Aorta (tissue), 5 donors: ENCODE data around the gene ZAR1. TPM values are rescaled to one million over a fixed set of nuclear protein-coding genes. Genes with fewer than 3 reads are reported as not detected.

Experiments used
- ATAC-seq: fragments of 200-7000 bp; cut with Tn5 transposase; one replicate; pipeline ENCODE4 v1.9.1; 2022; ENCODE audit warnings: moderate library complexity; ENCODE audit not compliant: low FRiP score
- DNase-seq, 2 donors: peaks; one replicate each; pipeline ENCODE4 v3.0.0-alpha.2; 2020
- H3K27ac ChIP-seq, 2 donors: one replicate each; pipeline ENCODE4 v1.5.1; 2013; ENCODE audit warnings: low read length in 2 of 2, mild to moderate bottlenecking in 2 of 2, moderate library complexity in 2 of 2, control low read depth in 1 of 2, inconsistent platforms in 1 of 2, low read depth in 1 of 2
- H3K27me3 ChIP-seq, 2 donors: one replicate each; pipeline ENCODE4 v1.6.1; 2013; ENCODE audit warnings: control low read depth in 1 of 2, low read length in 1 of 2, mild to moderate bottlenecking in 1 of 2, moderate library complexity in 1 of 2; ENCODE audit not compliant: insufficient read depth in 2 of 2, control insufficient read depth in 1 of 2
- H3K36me3 ChIP-seq, 2 donors: one replicate each; pipeline ENCODE4 v1.6.1; 2013; ENCODE audit warnings: control low read depth in 1 of 2, low read length in 1 of 2, mild to moderate bottlenecking in 1 of 2; ENCODE audit not compliant: insufficient read depth in 2 of 2, control insufficient read depth in 1 of 2
- H3K4me1 ChIP-seq, 2 donors: one replicate each; pipeline ENCODE4 v1.6.1; 2013; ENCODE audit warnings: low read length in 2 of 2, control low read depth in 1 of 2, mild to moderate bottlenecking in 1 of 2, moderate library complexity in 1 of 2; ENCODE audit not compliant: insufficient read depth in 2 of 2, control insufficient read depth in 1 of 2
- H3K4me3 ChIP-seq, 2 donors: one replicate each; pipeline ENCODE4 v1.5.1; 2013; ENCODE audit warnings: low read length in 2 of 2, control low read depth in 1 of 2, mild to moderate bottlenecking in 1 of 2
- H3K9me3 ChIP-seq: one replicate; pipeline ENCODE4 v1.6.1; 2013; ENCODE audit warnings: mild to moderate bottlenecking, low read length; ENCODE audit not compliant: control insufficient read depth
- WGBS, 2 donors: extraction: QIAGEN DNeasy Blood & Tissue Kit; methylation state at CpG; one replicate each; pipeline ENCODE4 v1.1.7; 2013; 5-methylcytosine and 5-hydroxymethylcytosine counted together
- intact Hi-C, 2 donors: fragments of 100-400 bp; cut with DNase I; formaldehyde crosslinking; loops; one replicate each; pipeline versions ENCODE4 v1.14.2 to v1.15.0; 2022
- polyA plus RNA-seq, 2 donors: library from polyadenylated mRNA; stranded (reverse); fragments of 200-250 nt; gene quantifications; one replicate each; pipeline ENCODE4 v1.2.3, GENCODE V29; 2013
- total RNA-seq, 2 donors: library from RNA; stranded (reverse); fragmentation: NEBNext Ultra II Directional; extraction: Animal tissue kit (Norgen Biotek cat#: 25700); gene quantifications; one replicate each; pipeline ENCODE4 v1.2.1, GENCODE V29; 2021
- donor health status: healthy with polysubstance abuse.
- donor health status: Bipolar disorder and iron deficiency.
- donor health status: DM: no; HTN: no; CAD: no.
- donor health status: DM: no; HTN: no; CAD: no.
- donor health status: DM: yes; HTN: yes; CAD: no.

Gene ZAR1
- total and polyA plus RNA-seq, 4 donors: not detected

DNA sequence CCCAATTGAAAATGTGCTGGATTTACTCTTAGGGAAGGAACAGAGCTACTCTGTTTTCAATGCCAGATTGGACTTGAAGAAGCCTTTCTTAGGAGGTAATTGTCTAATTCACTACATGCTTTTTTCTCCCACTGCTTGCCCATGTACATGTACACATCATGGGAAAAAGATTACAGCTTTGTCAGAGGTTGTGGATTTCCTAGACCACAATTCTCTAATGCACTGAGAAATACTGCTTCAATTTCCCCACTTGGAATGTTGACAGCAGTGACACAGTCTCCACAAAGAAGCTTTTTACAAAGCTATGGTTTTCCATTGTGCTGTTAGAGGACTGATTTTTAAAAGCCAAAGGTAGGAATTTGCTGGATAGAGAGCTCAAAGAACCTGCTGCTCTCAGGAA is 19.5 kb downstream of the ZAR1 start:
- Histone ChIP-seq H3K9me3 (no peaks in the 10 kb centered on the region), H3K4me3 (no peak overlapping the region), H3K27ac (no peak overlapping the region), H3K4me1 (no peaks in the 10 kb centered on the region), H3K36me3 (peaks cover 7 to 10% of the 10 kb centered on the region in 2 donors), H3K27me3 (no peaks in the 10 kb centered on the region)
- DNase-seq (no peak), ATAC-seq (no peak)
- intact Hi-C loops: loop anchor here in 1 of 2 donors (10.0 kb wide), 1 partner anchor 45 kb away; no protein-coding TSS in a partner anchor

DNA sequence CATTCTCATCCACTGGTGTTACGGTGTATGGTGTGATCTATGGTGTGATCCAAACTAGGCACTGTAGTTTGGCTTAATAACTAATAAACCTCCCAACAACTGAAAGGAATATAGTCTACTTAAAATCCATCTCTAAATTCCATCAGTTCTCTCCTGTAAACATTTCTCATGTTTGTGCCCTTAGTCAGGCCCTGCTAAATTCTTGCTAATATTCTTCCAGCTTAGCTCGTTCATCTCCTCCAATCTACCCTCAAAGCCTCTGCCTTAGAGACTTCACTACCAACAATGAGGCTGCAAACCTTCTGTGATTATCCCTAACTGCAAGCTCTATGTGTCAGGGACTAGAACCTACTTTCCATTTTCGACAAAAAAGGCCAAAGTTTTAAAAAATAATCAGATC is 28.1 kb downstream of the ZAR1 start:
- ATAC-seq: no peak
- H3K36me3 ChIP-seq: peaks cover 14 to 16% of the 10 kb centered on the region in 2 donors

GRCh38 chr4:48526406-48526805 is 36.4 kb downstream of the ZAR1 start:
- Histone ChIP-seq H3K9me3 (no peaks in the 10 kb centered on the region), H3K4me3 (no peak overlapping the region), H3K27me3 (no peaks in the 10 kb centered on the region), H3K4me1 (no peaks in the 10 kb centered on the region), H3K36me3 (peaks cover 8 to 22% of the 10 kb centered on the region in 2 donors), H3K27ac (no peak overlapping the region)
- DNase-seq (no peak), ATAC-seq (no peak)
- WGBS, 2 donors: 78 to 89% methylated on average over 1 of the region's 1 CpG
- intact Hi-C loops: no loop called here

More for the DNA sequence above, 28.1 kb downstream of the ZAR1 start:
- WGBS, 2 donors: 90 to 91% methylated on average over 3 of the region's 3 CpGs
- H3K27me3 ChIP-seq: no peaks in the 10 kb centered on the region
- intact Hi-C loops: no loop called here
- H3K4me3 ChIP-seq: no peak overlapping the region
- no peaks in the 10 kb centered on the region for H3K4me1 ChIP-seq
- no peaks in the 10 kb centered on the region for H3K9me3 ChIP-seq
- DNase-seq: no peak
- no peak overlapping the region for H3K27ac ChIP-seq

DNA sequence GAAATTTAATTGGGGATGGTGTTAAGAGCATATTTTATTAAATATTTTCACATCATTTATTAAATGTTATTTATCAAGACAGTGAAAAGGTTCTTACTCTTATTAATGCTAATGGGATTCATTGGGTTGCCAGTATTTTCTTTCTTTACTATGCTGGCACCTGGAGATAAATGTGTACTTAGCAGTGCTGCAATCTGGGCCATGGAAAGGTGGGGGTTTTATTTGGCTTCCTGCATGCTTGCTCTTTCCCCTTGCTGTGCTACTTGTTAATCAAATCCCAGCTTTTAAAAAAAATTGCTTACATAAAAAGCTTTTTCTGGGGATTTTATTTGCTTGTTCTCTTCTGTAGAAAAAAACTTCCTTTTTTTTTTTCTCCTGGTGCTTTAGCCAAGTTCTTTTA is 48.3 kb downstream of the ZAR1 start:
- Histone ChIP-seq H3K36me3 (peaks cover 0 to 3% of the 10 kb centered on the region in 2 donors), H3K4me3 (no peak overlapping the region), H3K27me3 (no peaks in the 10 kb centered on the region), H3K4me1 (peaks cover 0 to 2% of the 10 kb centered on the region in 2 donors), H3K27ac (no peak overlapping the region), H3K9me3 (no peaks in the 10 kb centered on the region)
- ATAC-seq (no peak), DNase-seq (no peak)
- intact Hi-C loops: no loop called here

GRCh38 chr4:48539597-48539996 is 49.5 kb downstream of the ZAR1 start:
- Histone ChIP-seq H3K9me3 (no peaks in the 10 kb centered on the region), H3K36me3 (peaks cover 0 to 8% of the 10 kb centered on the region in 2 donors), H3K27me3 (no peaks in the 10 kb centered on the region), H3K27ac (no peak overlapping the region), H3K4me1 (peaks cover 0 to 2% of the 10 kb centered on the region in 2 donors), H3K4me3 (no peak overlapping the region)
- 84 to 88% methylated on average over 3 of the region's 3 CpGs for WGBS, 2 donors
- intact Hi-C loops: no loop called here
- DNase-seq (no peak), ATAC-seq (no peak)

DNA sequence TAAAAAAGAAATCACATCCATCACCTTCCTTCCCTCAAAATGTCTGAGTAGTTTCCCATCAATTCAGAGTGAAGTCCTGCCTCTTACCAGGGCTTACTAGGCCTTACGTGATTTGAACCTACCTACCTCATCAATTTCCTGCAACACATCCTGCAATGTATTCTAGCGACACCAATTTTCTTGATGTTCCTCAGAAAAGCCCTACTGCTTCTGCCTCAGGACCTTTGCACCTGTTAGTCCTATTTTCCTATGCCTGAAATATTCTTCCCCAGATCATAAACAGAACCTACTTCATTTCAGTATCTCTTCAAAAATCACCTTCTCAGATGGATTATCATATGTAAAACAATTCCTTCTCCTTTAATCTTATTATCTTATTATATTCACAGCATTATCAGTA is 52.8 kb downstream of the ZAR1 start:
- 93 to 96% methylated on average over 2 of the region's 2 CpGs for WGBS, 2 donors
- intact Hi-C loops: loop anchor here in 1 of 2 donors (10.0 kb wide), 1 partner anchor 98 kb away; no protein-coding TSS in a partner anchor

GRCh38 chr4:48543796-48544195 is 53.7 kb downstream of the ZAR1 start:
- WGBS, 2 donors: 78 to 86% methylated on average over 3 of the region's 3 CpGs
- H3K9me3 ChIP-seq: no peaks in the 10 kb centered on the region
- ATAC-seq (no peak), DNase-seq (no peak)
- H3K4me3 ChIP-seq: no peak overlapping the region
- peaks cover 3 to 12% of the 10 kb centered on the region in 2 donors for H3K36me3 ChIP-seq
- no peak overlapping the region for H3K27ac ChIP-seq
- intact Hi-C loops: loop anchor here in 1 of 2 donors (10.0 kb wide), 1 partner anchor 99 kb away; no protein-coding TSS in a partner anchor
- no peaks in the 10 kb centered on the region for H3K27me3 ChIP-seq
- H3K4me1 ChIP-seq: no peaks in the 10 kb centered on the region

More for the DNA sequence above, 52.8 kb downstream of the ZAR1 start:
- ATAC-seq (no peak), DNase-seq (no peak)
- H3K4me3 ChIP-seq: no peak overlapping the region
- no peaks in the 10 kb centered on the region for H3K27me3 ChIP-seq
- no peaks in the 10 kb centered on the region for H3K4me1 ChIP-seq
- H3K9me3 ChIP-seq: no peaks in the 10 kb centered on the region
- H3K36me3 ChIP-seq: peaks cover 3 to 12% of the 10 kb centered on the region in 2 donors
- H3K27ac ChIP-seq: no peak overlapping the region

Other genes with a start within 250 kb of the ZAR1 start
- 1 to 10 TPM; 5.7 to 9.3 TPM for gene TEC, start 220.4 kb upstream of the ZAR1 start, total RNA-seq
- gene TEC, start 220.4 kb upstream of the ZAR1 start, polyA plus RNA-seq: 1 to 10 TPM; 2.2 to 2.3 TPM
- gene SLAIN2, start 148.7 kb upstream of the ZAR1 start, total RNA-seq: 100 to 1,000 TPM; 107 to 109 TPM
- gene SLAIN2, start 148.7 kb upstream of the ZAR1 start, polyA plus RNA-seq: 10 to 100 TPM; 39.0 to 46.0 TPM
- gene SLC10A4, start 6.9 kb upstream of the ZAR1 start, total RNA-seq: under 1 TPM in 1 of 2 donors, not detected in 1; 0.48 TPM
- gene SLC10A4, start 6.9 kb upstream of the ZAR1 start, polyA plus RNA-seq: 1 to 10 TPM in 1 of 2 donors, under 1 TPM in 1; 0.13 to 1.1 TPM